ENCODE measurements around the gene ARPC4. TPM values are rescaled to one million over a fixed set of nuclear protein-coding genes. Genes with fewer than 3 reads are reported as not detected.
"Not testable (repeated sequence)": the region's sequence is repeated elsewhere in the genome, so short reads cannot be mapped to it uniquely, and the experiment has no call there.

ARPC4 gene
- polyA plus RNA-seq, 5 donors = 93.6 to 118 (median 105) TPM

- DNase-seq = no peak
Measured at GRCh38 chr3:9818666-9819335, 25.9 kb downstream of the ARPC4 start.

GRCh38 chr3:9820543-9820942 is 27.7 kb downstream of the ARPC4 start:
- no peak for DNase-seq

- DNase-seq = no peak
Measured at GRCh38 chr3:9820946-9821345, 28.1 kb downstream of the ARPC4 start.

GRCh38 chr3:9825451-9826040 is 32.7 kb downstream of the ARPC4 start:
- no peak for DNase-seq

GRCh38 chr3:9826815-9827573 is 34.1 kb downstream of the ARPC4 start:
- DNase-seq = no peak

- no peak for DNase-seq
Measured at GRCh38 chr3:9828801-9829755, 36.2 kb downstream of the ARPC4 start.

- no peak for DNase-seq
Measured at GRCh38 chr3:9831253-9831652, 38.4 kb downstream of the ARPC4 start.

- no peak for DNase-seq
Measured at GRCh38 chr3:9833078-9833477, 40.2 kb downstream of the ARPC4 start.

- DNase-seq = no peak
Measured at GRCh38 chr3:9834520-9835380, 41.9 kb downstream of the ARPC4 start.

- no peak for DNase-seq
Measured at GRCh38 chr3:9837701-9838582, 45.1 kb downstream of the ARPC4 start.

- DNase-seq = no peak
Measured at GRCh38 chr3:9838856-9839255, 46.0 kb downstream of the ARPC4 start.

GRCh38 chr3:9841015-9841414 is 48.1 kb downstream of the ARPC4 start:
- no peak for DNase-seq

- peak; percentile 97 to 98 for DNase-seq
Measured at GRCh38 chr3:9843715-9844438, 51.0 kb downstream of the ARPC4 start, which contains the start of gene RPUSD3. Gene RPUSD3 (minus strand): TSS chr3:9844008. CDS start chr3:9843990, 18 bp downstream.

- no peak for DNase-seq
Measured at GRCh38 chr3:9846231-9846630, 53.3 kb downstream of the ARPC4 start.

- DNase-seq = no peak
Measured at GRCh38 chr3:9846931-9847488, 54.1 kb downstream of the ARPC4 start.

GRCh38 chr3:9847870-9848269 is 55.0 kb downstream of the ARPC4 start:
- DNase-seq = not testable (repeated sequence)

- DNase-seq = not testable (repeated sequence)
Measured at GRCh38 chr3:9848860-9849259, 56.0 kb downstream of the ARPC4 start.

- not testable (repeated sequence) for DNase-seq
Measured at GRCh38 chr3:9851383-9851782, 58.5 kb downstream of the ARPC4 start.

GRCh38 chr3:9851926-9852325 is 59.0 kb downstream of the ARPC4 start:
- not testable (repeated sequence) for DNase-seq
